NB4 (cell line): Measurements from ENCODE around the gene GHITM.

Source experiments
- CTCF ChIP-seq: IDR thresholded peaks from one replicate; pipeline ENCODE4 v1.5.1; 2012; ENCODE audit warnings: low read depth, low read length
- MAX ChIP-seq: IDR thresholded peaks from 2 replicates; pipeline ENCODE4 v1.6.1; 2011; ENCODE audit warnings: low read depth, low read length
- POLR2A ChIP-seq: IDR thresholded peaks from 2 replicates; pipeline ENCODE4 v1.6.1; 2011; ENCODE audit warnings: mild to moderate bottlenecking; ENCODE audit not compliant: insufficient read length; ENCODE audit errors: extremely low read depth

DNA sequence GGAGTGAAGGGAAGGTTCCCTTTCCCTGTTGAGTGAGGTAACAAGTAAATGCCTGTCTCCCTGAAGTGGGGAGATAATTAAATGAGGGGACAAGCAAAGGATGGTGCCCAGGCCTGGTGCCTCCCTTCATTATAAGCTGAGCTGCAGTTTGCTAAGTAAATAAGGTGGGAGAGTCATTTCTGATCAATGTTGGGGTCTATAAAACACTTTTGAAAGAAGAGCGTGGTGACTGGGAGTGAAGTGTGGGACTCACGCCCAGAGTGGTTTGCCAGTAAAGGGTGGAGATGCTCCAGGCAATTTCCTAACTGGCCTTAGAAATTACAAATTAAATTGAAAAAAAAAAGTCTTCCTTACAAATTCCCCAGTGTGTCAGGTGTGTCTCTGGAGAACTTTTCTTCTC lies 24.7 kb downstream of the GHITM start:
- TF ChIP-seq CTCF = no peak
- no peak for TF ChIP-seq POLR2A
- TF ChIP-seq MAX = no peak
